H1 (cell line): Measurements from ENCODE around the gene TPSB2. TPM values are rescaled to one million over a fixed set of nuclear protein-coding genes. Genes with fewer than 3 reads are reported as not detected.
"Not testable (repeated sequence)": the region's sequence is repeated elsewhere in the genome, so short reads cannot be mapped to it uniquely, and the experiment has no call there.

Source experiments
- CTCF ChIA-PET: fragments of 300-600 bp; sonication (Branson Sonifier 250); formaldehyde crosslinking; loops from one replicate; lab custom pipeline; 2021; ENCODE audit not compliant: partially characterized antibody; lab: Charles Lee
- POLR2A ChIA-PET: fragments of 300-600 bp; sonication (Branson Sonifier 250); formaldehyde crosslinking; loops from one replicate; lab custom pipeline; 2021; ENCODE audit warnings: inconsistent platforms; ENCODE audit not compliant: partially characterized antibody; lab: Charles Lee
- DNase-seq, 2 experiments: peaks; one replicate each; pipeline versions ENCODE4 v3.0.0 to v3.0.0-alpha.2; 2010 to 2022; ENCODE audit warnings: low spot score in 2 of 2, low read depth in 1 of 2, mixed read lengths in 1 of 2
- FAIRE-seq: peaks from 2 replicates; lab custom pipeline; 2011; peaks lifted over from hg19 to GRCh38; lab: Jason Lieb, UNC
- H2AFZ ChIP-seq: 2 replicates; pipeline ENCODE4 v1.8.1; 2012; ENCODE audit warnings: low read length, inconsistent platforms
- H2AK5ac ChIP-seq: 2 replicates; pipeline ENCODE4 v1.6.1; 2013; ENCODE audit warnings: low read depth, low read length
- H2BK120ac ChIP-seq: replicated peaks from 2 replicates; pipeline ENCODE3; 2013; ENCODE audit warnings: low read depth, low read length, inconsistent platforms
- H2BK12ac ChIP-seq: 2 replicates; pipeline ENCODE4 v1.6.1; 2013; ENCODE audit warnings: low read depth, low read length
- H2BK15ac ChIP-seq: 2 replicates; pipeline ENCODE4 v1.6.1; 2013; ENCODE audit warnings: low read length
- H2BK20ac ChIP-seq: 2 replicates; pipeline ENCODE4 v1.6.1; 2013; ENCODE audit warnings: low read length
- H2BK5ac ChIP-seq: 2 replicates; pipeline ENCODE4 v1.6.1; 2013; ENCODE audit warnings: low read depth, low read length
- H3K14ac ChIP-seq: 2 replicates; pipeline ENCODE4 v1.6.1; 2013; ENCODE audit warnings: inconsistent platforms; ENCODE audit not compliant: insufficient read length
- H3K18ac ChIP-seq: 2 replicates; pipeline ENCODE4 v1.6.1; 2013; ENCODE audit warnings: low read length; ENCODE audit errors: extremely low read depth
- H3K23ac ChIP-seq: 2 replicates; pipeline ENCODE4 v1.6.1; 2013; ENCODE audit warnings: inconsistent platforms; ENCODE audit not compliant: insufficient read length
- H3K23me2 ChIP-seq: 2 replicates; pipeline ENCODE4 v1.6.1; 2013; ENCODE audit warnings: low read depth, low read length
- H3K27ac ChIP-seq: 2 replicates; pipeline ENCODE4 v1.6.1; 2011; ENCODE audit warnings: low read depth, low read length, inconsistent platforms
- H3K27me3 ChIP-seq, 4 experiments: replicated peaks in 1 of 4; 1 replicate in 1 of 4; 2 replicates in 3 of 4; pipeline versions ENCODE4 v1.6.1 to v1.8.1; 2011 to 2013; ENCODE audit warnings: low read length in 3 of 4, mild to moderate bottlenecking in 3 of 4, inconsistent platforms in 2 of 4, mixed read lengths in 2 of 4, moderate library complexity in 1 of 4; ENCODE audit not compliant: control insufficient read depth in 3 of 4, insufficient read depth in 3 of 4; ENCODE audit errors: extremely low read depth in 1 of 4
- H3K36me3 ChIP-seq, 4 experiments: 2 replicates each; pipeline versions ENCODE4 v1.6.1 to v1.8.1; 2011 to 2013; ENCODE audit warnings: mild to moderate bottlenecking in 4 of 4, low read length in 3 of 4, moderate library complexity in 2 of 4, control low read depth in 1 of 4, inconsistent platforms in 1 of 4; ENCODE audit not compliant: insufficient read depth in 4 of 4, control insufficient read depth in 2 of 4
- H3K4ac ChIP-seq: replicated peaks from 2 replicates; pipeline ENCODE3; 2013; ENCODE audit warnings: low read length, low read depth, mixed read lengths, inconsistent platforms; ENCODE audit not compliant: insufficient read length
- H3K4me1 ChIP-seq, 4 experiments: replicated peaks in 1 of 4; 1 replicate in 1 of 4; 2 replicates in 3 of 4; pipeline versions ENCODE4 v1.6.1 to v1.8.1; 2011 to 2013; ENCODE audit warnings: low read length in 3 of 4, inconsistent platforms in 2 of 4, mixed read lengths in 1 of 4; ENCODE audit not compliant: insufficient read depth in 4 of 4, control insufficient read depth in 3 of 4
- H3K4me2 ChIP-seq, 2 experiments: 2 replicates each; pipeline versions ENCODE4 v1.6.1 to v1.8.1; 2011 to 2013; ENCODE audit warnings: low read depth in 2 of 2, low read length in 2 of 2, control low read depth in 1 of 2, inconsistent platforms in 1 of 2, mild to moderate bottlenecking in 1 of 2; ENCODE audit not compliant: insufficient read depth in 1 of 2
- H3K4me3 ChIP-seq, 4 experiments: fragments of 200-600, 300-600 bp in 1 of 4; sonication (generic), shearing (Covaris generic), sonication (Bioruptor Twin) in 1 of 4; 2 replicates each; pipeline versions ENCODE4 v1.5.1 to v1.8.1; 2011 to 2016; ENCODE audit warnings: low read length in 4 of 4, low read depth in 3 of 4, control low read depth in 2 of 4, inconsistent platforms in 2 of 4, mild to moderate bottlenecking in 2 of 4, mixed read lengths in 1 of 4, moderate library complexity in 1 of 4; ENCODE audit not compliant: insufficient read depth in 2 of 4; ENCODE audit errors: extremely low read depth in 1 of 4
- H3K56ac ChIP-seq: replicated peaks from 2 replicates; pipeline ENCODE3; 2013; ENCODE audit warnings: low read depth, mild to moderate bottlenecking, mixed read lengths, low read length, inconsistent platforms; ENCODE audit not compliant: insufficient read length
- H3K79me1 ChIP-seq: 2 replicates; pipeline ENCODE4 v1.6.1; 2013; ENCODE audit warnings: low read depth, low read length, control low read depth
- H3K79me2 ChIP-seq, 2 experiments: 2 replicates each; pipeline versions ENCODE4 v1.6.1 to v1.8.1; 2012 to 2013; ENCODE audit warnings: low read length in 2 of 2, mild to moderate bottlenecking in 2 of 2, inconsistent platforms in 1 of 2; ENCODE audit not compliant: insufficient read depth in 2 of 2, control insufficient read depth in 1 of 2
- H3K9ac ChIP-seq, 4 experiments: replicated peaks in 1 of 4; 1 replicate in 1 of 4; 2 replicates in 3 of 4; pipeline versions ENCODE4 v1.6.1 to v1.8.1; 2011 to 2013; ENCODE audit warnings: low read depth in 3 of 4, low read length in 3 of 4, control low read depth in 2 of 4, mild to moderate bottlenecking in 2 of 4, moderate library complexity in 2 of 4, inconsistent platforms in 1 of 4; ENCODE audit errors: extremely low read depth in 1 of 4
- H3K9me3 ChIP-seq, 2 experiments: 2 replicates each; pipeline versions ENCODE4 v1.6.1 to v1.8.1; 2012 to 2013; ENCODE audit warnings: mild to moderate bottlenecking in 2 of 2, moderate library complexity in 2 of 2, control low read depth in 1 of 2, inconsistent platforms in 1 of 2, low read depth in 1 of 2, low read length in 1 of 2, mixed read lengths in 1 of 2; ENCODE audit not compliant: insufficient read depth in 2 of 2
- H4K20me1 ChIP-seq, 2 experiments: replicated peaks in 1 of 2; 2 replicates each; pipeline versions ENCODE3 to v1.8.1; 2011 to 2013; ENCODE audit warnings: inconsistent platforms in 2 of 2, low read length in 2 of 2, mild to moderate bottlenecking in 1 of 2; ENCODE audit not compliant: insufficient read depth in 2 of 2, control insufficient read depth in 1 of 2
- H4K5ac ChIP-seq: 2 replicates; pipeline ENCODE4 v1.6.1; 2013; ENCODE audit warnings: low read length, low read depth, mixed read lengths, inconsistent platforms; ENCODE audit not compliant: insufficient read length
- H4K8ac ChIP-seq: 2 replicates; pipeline ENCODE4 v1.8.0; 2013; ENCODE audit warnings: mild to moderate bottlenecking, moderate library complexity, low read length, inconsistent platforms; ENCODE audit not compliant: insufficient read depth; ENCODE audit errors: extremely low read depth
- H4K91ac ChIP-seq: replicated peaks from 2 replicates; pipeline ENCODE3; 2013; ENCODE audit warnings: low read length, mixed read lengths, inconsistent platforms; ENCODE audit not compliant: insufficient read length
- POLR2AphosphoS5 ChIP-seq: IDR thresholded peaks from 2 replicates; pipeline ENCODE4 v1.6.1; 2011; ENCODE audit warnings: low read depth, low read length
- WGBS, 2 experiments: shearing (Covaris generic) in 1 of 2; methylation state at CpG; one replicate each; pipeline versions ENCODE4 v1.1.6 to v1.1.7; 2013 to 2015; ENCODE audit warnings: low lambda C conversion rate in 2 of 2, mixed read lengths in 2 of 2, inconsistent platforms in 1 of 2, low coverage in 1 of 2, missing lambda C conversion rate in 1 of 2; ENCODE audit not compliant: insufficient replicate concordance in 2 of 2, insufficient coverage in 1 of 2, insufficient read length in 1 of 2; ENCODE audit errors: extremely low coverage in 1 of 2, missing lambda C conversion rate in 1 of 2; 5-methylcytosine and 5-hydroxymethylcytosine counted together
- polyA plus RNA-seq, 7 experiments: library from polyadenylated mRNA; depleted of rRNA in 3 of 7; stranded (reverse) in 5 of 7; unstranded in 2 of 7; fragments of >200 nt in 5 of 7; fragments of 200-250 nt in 2 of 7; gene quantifications; 1 replicate in 5 of 7; 2 replicates in 1 of 7; 4 replicates in 1 of 7; pipeline versions ENCODE4 v1.2.1 to v1.2.3, GENCODE V29; 2011 to 2013; ENCODE audit warnings: missing spikeins in 2 of 7, mixed read lengths in 2 of 7
- total RNA-seq: library from RNA; stranded (reverse); fragmentation: NEBNext Ultra II Directional; extraction: Animal tissue kit (Norgen Biotek cat#: 25700); gene quantifications from 2 replicates; pipeline ENCODE4 v1.2.1, GENCODE V29; 2021

The TPSB2 gene
- total and polyA plus RNA-seq, 2 of the 8 experiments (the other 6 are each of a cell fraction or from before 2014, with no cell fraction given), result 0.08 TPM; not detected in 1

GRCh38 chr16:1225728-1226311, 4.2 kb downstream of the TPSB2 start:
- CTCF ChIA-PET, H2AFZ ChIP-seq: not testable (repeated sequence)

More at GRCh38 chr16:1225728-1226311, 4.2 kb downstream of the TPSB2 start:
- H4K91ac ChIP-seq, H2BK5ac ChIP-seq, H3K23ac ChIP-seq, POLR2A ChIA-PET, H3K27ac ChIP-seq, H3K18ac ChIP-seq, H3K27me3 ChIP-seq, H2AK5ac ChIP-seq, H4K20me1 ChIP-seq, H3K4me1 ChIP-seq, H3K36me3 ChIP-seq, FAIRE-seq, H3K56ac ChIP-seq, H2BK12ac ChIP-seq, H4K8ac ChIP-seq, DNase-seq, H3K4me3 ChIP-seq, H3K4ac ChIP-seq, H2BK15ac ChIP-seq, H3K4me2 ChIP-seq, H2BK120ac ChIP-seq, H3K79me1 ChIP-seq, H2BK20ac ChIP-seq, H3K14ac ChIP-seq, H4K5ac ChIP-seq, H3K9me3 ChIP-seq, H3K79me2 ChIP-seq, H3K9ac ChIP-seq, H3K23me2 ChIP-seq: not testable (repeated sequence)
- TF ChIP-seq POLR2AphosphoS5, result peak; percentile 32; the same call in 1 of the 2 replicates
- WGBS, 2 experiments, result 80% methylated on average over 21 of the region's 24 CpGs; no CpG with 5 or more reads in 1 of the 2 experiments
